NCI-H2081 treated with DMSO at 0.1 percent for 48 hours (cell line): Measurements from ENCODE around the gene ADGRG6.
"Not testable (repeated sequence)": the region's sequence is repeated elsewhere in the genome, so short reads cannot be mapped to it uniquely, and the experiment has no call there.

Source experiments
- DNase-seq: peaks from one replicate; lab custom pipeline; 2025; lab: John Stamatoyannopoulos, UW

Gene ADGRG6

DNA sequence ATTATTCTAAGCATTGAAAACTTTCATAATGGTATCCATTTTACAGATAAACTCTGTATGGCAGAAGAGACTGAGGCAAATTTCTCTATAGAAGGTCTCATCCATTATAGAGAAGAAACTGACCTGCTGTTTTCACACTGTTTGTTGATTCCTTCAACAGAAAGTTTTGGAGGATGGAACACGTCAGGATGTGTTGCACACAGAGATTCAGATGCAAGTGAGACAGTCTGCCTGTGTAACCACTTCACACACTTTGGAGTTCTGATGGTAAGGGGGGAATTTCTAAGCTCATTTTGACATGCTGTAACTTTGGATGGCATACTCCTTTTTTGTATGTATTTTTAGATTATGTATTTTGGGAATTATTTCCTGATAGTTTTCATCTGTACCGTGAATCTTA is 109.3 kb downstream of the ADGRG6 start:
- DNase-seq = no peak

DNA sequence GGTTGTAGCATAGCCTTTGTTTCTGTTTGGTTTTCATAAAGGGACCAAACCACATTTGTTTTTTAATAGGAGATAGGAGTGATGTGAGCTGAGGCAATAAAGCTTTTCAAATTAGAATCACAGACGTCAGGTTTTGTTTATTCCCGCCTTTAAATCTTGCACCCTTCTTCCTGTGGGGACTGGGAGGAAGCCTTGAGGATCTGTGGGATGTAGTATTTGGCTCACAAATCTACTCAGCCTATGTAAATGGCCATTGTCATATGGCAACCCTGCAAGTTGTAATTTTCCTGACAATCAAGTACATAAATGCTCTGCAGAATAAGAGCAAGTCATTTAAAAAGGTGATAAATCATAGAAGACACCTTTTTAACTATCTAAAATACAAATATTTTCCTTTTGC is 110.4 kb downstream of the ADGRG6 start:
- DNase-seq = no peak

DNA sequence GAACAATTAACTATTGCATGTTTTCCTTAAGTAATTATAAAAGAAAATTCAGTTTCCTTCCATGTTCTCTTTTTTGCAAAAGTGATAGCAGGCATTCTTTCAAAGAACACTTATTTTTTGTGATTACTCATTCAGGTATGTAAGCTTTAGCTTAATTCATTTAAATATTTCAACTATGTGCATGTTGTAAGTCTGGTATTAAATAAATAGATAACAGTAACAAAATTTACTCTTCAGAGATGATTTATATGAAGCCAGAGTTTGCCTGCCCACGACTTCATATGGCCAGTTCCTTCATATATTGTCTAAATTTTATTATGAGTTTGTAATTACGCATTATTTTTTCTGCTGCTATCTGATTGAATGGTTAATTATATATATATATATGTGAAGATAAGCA is 110.9 kb downstream of the ADGRG6 start:
- DNase-seq = no peak

DNA sequence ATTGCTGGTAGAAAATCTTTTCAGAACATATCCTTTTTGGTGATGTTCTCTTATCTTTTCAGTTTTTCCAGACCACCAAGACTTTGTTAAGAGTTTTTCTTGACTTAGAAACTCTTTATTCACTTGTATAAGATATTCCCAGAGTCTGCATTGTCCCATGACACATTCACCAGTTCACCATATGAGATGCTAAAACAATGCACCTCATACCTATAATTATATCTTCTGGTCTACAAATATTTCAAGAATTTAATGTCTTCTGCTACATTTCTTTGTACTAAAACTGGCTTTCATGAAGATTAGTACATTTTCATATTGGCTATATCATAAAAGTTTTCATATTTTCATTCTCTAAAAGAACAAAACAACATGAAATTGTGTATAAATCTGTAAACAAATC is 111.3 kb downstream of the ADGRG6 start:
- no peak for DNase-seq

DNA sequence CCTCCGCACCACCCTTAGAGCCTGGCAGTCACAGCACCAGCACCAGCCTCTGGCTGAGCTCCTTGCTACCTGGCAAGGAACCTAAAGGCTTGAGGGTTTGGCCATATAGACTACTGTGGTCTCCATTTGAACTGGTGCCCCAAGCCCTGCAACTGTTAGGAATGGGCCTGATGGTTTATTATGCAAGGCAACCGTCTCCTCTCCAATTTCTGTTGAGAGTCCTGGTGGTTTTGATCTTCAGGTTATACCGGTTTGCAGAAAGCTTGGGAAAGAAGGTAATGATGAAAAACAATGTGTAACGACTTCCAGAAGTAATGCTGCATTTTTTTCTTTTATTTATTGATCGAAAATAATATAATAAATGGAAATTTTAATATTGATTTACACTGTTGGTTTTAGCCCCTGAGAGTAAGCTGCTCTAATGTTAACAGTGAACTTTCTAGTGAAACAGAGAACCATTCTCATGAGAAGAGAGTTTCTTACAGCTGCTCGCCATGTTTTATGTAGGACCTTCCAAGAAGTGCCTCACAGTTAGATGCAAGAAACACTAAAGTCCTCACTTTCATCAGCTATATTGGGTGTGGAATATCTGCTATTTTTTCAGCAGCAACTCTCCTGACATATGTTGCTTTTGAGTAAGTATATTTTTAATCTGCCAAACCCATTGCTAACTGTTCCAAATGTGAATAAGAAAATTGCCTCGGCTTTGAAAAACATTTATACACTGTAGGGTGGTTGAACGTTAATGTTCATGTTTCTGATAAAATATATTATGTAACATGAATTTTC is 112.8 kb downstream of the ADGRG6 start:
- no peak for DNase-seq

DNA sequence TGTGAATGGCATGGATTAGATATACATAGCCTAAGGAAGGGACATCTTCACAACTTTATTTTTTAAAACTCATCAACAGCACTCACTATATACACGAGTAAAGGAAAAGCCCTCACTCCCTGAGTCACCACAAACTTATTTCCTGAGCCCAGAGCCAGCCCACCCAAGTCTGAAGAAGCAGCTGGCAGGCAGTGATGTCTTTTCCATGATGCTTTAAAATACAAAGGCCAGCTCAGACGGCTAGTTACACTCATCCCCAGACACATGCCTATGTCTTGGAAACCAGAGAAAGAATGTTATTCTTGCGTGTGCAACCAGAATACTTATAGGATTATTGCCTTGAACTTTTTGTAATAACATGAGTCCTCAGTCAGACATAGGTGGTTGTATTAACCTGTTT is 114.4 kb downstream of the ADGRG6 start:
- DNase-seq = no peak

DNA sequence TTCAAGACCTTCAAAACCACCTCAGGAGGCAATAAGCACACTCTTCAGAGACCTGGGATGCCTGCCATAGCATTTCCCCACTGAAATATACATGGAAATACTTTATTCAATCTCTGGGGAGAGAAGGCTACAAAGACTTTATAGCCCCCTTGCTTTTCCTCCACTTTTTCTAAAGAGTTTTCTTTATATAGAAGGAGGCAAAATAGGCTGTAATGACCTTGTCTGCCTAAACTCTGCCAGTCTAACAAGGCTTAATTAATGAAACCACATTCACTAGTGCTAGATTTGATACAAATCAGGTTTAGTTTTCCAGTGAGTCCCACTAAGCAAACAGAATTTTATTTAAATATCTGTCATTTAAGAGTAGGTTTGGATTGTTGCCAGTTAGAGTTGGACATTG is 114.9 kb downstream of the ADGRG6 start:
- no peak for DNase-seq

DNA sequence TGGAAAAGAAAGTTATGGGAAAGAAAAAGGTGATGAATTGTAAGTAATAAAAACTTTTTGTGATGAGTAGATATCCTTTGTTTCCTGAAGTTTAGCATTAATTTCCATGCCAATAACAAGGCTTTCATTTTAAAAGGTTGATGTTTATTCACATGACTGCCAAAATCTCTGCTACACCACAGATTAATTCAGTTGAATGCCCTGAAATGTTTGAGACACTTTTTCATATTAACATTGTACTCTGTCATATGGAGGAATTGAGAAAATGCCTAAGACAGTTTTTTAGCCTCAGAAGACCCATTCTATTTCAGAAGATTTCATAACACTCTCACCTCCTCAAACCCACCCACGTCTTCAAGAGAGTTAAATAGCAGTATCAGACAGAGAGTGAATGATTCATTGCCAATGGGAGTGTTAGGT is 115.5 kb downstream of the ADGRG6 start:
- no peak for DNase-seq

DNA sequence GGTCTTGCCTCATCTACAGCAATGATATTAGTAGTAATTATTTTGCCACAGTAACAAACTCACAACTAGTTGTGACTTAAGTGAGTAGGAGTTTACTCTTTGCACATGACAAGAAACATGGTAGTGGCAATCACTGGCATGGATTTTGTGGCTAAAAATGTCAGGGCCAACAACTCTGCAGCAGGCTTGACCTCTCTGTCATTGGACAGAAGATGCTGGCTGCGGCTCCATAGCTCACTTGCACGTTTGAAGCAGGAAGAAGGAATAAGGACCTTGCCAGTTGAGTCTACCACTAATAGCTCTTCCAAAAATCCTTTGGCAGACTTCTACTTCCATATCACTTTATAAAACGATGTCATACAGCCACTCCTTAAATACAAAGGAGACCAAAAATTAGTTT is 117.3 kb downstream of the ADGRG6 start:
- no peak for DNase-seq

DNA sequence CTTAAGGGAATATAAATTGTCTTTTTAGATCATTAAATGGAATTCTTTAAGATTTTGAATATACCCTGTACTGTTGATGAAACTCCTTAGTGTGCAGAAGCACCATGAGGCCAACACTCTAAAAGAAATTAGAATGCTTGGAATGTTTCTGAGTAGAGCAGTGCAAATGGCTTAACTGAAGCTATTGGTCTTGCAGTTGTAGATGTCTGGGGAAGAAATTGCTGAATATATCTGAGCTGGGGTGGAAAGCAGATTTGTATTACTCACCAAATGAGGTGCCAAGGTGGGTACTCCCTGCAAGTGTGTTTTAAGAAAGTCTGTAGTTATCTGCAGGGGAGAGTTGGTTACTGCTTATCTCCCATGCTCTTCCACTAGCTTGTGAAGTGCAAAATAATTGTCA is 119.0 kb downstream of the ADGRG6 start:
- no peak for DNase-seq

DNA sequence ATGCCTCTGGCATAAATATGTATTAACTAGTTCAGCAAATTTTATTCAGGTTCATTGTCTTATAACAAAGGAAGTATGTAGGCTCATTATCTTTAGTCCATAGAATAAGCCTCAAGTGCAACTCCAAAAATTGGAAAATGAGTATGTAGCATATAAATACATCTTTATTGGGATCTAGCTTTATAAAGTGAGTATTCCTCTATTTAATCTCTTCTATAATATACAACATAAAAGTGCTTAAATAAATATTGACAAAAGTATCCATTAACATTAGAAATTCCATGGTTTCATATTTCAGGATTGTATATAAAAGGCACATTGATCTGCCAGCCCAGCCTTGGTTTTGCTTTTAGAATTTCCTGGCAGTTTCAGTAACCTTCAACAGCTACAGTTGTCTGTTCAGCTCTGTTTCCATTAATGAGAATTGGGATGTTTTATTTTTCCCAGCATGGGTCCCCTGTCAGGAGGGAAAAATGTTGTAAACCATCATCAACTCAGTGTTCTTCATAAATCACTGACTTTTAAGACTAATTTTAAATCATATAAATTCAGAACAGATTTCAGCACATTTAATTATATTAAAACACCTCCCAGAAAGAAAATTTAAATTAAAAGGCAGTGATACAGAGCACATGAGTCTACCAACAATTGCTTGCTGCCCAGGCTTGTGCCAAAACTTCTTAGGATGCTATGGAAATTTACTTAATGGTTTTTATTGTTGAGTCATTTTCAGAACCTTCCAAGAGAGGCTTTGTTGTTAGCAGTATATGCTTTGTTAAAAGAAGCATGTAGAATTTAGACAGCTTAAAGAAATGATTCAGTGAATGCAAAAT is 119.7 kb downstream of the ADGRG6 start:
- DNase-seq = no peak

DNA sequence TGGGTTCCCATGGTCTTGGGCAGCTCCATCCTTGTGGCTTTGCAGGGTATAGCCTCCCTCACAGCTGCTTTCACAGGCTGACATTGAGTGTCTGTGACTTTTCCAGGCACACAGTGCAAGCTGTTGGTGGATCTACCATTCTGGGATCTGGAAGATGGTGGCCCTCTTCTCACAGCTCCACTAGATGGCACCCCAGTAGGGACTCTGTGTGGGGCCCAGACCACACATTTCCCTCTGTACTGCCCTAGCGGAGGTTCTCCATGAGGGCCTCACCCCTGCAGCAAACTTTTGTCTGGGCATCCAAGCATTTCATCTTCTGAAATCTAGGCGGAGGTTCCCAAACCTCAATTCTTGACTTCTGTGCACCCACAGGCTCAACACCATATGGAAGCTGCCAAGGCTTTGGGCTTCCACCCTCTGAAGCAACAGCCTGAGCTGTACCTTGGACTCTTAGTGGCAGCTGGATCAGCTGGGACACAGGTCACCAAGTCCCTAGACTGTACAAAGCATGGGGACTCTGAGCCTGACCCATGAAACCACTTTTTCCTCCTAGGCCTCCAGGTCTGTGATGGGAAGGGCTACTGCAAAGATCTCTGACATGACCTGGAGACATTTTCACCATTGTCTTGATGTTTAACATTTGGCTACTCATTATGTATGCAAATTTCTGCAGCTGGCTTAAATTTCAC is 124.8 kb downstream of the ADGRG6 start:
- DNase-seq = not testable (repeated sequence)

DNA sequence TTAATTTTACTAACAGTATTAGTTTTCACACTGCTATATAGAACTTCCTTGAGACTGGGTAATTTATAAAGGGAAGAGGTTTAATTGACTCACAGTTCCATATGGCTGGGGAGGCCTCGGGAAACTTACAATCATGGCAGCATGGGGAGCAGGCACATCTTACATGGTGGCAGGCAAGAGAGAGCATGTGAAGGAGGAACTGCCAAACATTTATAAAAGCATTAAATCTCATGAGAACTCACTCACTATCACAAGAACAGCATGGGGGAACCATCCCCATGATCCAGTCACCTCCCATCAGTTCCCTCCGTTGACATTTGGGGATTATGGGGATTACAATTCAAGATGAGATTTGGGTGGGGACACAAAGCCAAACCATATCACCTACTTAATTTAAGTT is 126.7 kb downstream of the ADGRG6 start:
- not testable (repeated sequence) for DNase-seq

DNA sequence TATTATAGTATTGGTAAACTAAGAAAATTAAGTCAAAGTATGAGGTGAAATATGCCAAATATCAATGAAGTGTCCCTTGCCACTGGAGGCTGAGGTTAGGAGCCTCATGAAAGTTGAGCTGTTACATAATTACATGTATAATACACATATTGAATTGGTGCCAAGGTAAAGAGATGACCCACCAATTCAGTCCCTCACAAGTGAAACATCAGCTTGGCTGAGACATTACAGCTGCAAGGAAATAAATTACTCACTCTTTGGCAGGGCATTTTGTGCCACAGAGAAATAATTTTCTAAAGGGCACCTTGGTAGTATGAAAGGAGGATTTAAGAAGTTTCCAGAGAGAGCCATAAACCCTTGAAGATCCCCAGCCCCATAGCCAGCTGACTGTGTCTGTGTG is 127.4 kb downstream of the ADGRG6 start:
- no peak for DNase-seq

DNA sequence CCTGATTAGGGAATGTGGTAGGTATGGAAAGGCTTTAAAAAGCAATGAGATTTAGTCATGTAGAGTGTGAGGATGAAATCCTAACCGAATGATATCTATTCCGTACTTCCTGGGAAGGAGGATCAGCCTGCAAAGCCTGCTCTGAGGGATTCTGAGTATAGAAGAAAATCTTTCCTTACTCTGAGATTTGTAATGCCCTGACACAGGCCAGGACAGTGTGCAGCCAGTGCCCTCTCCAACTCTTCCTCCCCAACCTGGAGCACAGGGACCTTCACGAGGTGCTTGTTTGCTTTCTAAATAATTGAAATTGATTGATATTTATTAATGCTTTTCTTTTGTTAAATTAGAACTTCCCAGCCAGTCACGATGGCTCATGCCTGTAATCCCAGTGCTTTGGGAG is 131.6 kb downstream of the ADGRG6 start:
- no peak for DNase-seq

DNA sequence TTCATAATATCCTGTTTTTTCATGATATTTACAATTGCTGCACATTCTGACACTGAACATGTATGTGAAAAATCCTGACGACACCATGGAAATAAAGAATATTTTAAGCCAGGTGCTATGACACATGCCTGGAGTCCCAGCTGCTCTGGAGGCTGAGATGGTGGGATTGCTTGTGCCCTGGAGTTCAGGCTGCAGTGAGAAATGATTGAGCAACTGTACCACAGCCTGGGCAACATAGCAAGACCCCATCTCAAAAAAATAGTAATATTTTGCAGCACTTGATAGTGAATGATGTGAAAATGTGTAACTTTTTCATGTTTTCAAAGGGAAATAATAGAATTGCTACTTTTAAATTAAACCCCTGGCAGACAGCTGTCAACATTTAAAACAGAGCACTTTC is 137.1 kb downstream of the ADGRG6 start:
- no peak for DNase-seq

DNA sequence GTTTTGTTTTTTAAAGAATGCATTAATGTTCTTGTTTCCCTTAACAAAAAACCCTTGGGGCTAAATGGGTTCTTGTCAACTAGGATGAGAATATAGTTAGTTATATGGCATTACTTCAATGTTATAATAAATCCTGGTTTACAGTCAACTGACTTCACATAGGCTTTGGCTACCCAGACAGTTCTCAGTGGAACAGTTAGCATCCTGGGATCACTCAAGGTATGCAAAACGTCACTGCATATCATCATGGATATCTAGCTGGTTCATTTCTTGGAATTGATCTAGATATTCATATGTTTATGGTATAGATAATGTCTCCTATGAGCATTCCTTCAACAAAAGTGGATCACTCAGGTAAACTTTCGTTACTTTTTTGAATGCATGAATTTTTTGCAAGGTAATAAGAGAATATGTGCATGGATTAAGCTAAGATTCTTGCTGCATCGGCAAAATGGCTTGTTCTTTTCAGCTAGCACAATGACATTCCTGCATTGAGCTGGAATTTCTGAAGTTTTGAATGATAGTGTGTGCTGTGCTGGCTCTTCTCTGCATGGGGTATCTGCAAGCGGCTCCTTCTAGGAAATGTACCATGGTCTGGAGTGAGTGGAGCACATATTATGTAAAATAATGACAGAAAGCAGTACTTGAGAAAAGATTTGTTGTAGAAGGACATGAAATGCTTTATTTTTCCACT is 138.9 kb downstream of the ADGRG6 start:
- DNase-seq = no peak

DNA sequence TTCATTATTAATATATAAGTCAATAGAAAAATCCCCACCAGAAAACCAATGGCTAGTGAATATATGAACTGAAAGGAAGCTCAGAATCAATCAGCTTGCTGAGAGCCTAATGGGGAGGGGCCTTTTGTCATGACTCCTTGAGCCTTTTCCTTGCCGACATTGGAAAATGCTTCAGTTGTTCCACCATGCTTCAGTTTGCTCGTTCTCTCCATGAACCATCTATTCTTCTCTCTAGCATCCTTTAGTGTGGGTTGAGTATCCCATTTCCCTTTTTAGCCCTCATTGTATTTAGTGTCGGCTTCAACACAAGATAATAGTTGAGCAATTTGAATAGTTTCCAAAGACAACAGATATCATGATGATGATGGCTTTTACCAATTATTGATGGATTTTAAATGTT is 139.9 kb downstream of the ADGRG6 start:
- DNase-seq = no peak

DNA sequence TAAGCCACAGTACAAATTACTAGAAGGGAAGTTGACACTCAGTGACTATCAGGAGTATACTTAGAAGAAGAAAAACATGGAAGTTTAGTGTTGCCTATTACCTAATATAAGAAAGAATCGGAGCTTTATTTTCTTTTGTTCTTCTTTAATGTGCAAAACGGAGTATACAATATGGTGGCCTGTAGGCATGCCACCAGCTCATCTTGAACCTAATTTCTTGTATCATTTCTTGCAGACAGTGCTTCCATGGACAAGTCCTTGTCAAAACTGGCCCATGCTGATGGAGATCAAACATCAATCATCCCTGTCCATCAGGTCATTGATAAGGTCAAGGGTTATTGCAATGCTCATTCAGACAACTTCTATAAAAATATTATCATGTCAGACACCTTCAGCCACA is 141.3 kb downstream of the ADGRG6 start:
- no peak for DNase-seq

DNA sequence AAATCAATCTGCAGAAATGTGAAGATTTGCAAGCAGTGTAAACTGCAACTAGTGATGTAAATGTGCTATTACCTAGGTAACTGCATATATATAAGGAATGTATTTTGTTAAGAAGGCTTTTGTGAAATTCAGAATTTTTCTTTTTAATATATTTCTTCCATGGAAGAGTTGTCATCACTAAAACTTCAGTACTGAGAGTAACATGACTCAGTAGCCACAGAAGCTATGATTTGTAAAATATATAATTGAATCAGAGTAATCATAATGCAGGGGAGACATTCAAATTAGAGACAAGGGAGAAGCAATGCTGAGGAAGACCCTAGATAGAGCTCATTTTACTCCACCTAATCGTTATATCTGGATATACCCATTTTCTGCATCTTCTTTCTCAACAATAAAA is 141.7 kb downstream of the ADGRG6 start:
- no peak for DNase-seq

DNA sequence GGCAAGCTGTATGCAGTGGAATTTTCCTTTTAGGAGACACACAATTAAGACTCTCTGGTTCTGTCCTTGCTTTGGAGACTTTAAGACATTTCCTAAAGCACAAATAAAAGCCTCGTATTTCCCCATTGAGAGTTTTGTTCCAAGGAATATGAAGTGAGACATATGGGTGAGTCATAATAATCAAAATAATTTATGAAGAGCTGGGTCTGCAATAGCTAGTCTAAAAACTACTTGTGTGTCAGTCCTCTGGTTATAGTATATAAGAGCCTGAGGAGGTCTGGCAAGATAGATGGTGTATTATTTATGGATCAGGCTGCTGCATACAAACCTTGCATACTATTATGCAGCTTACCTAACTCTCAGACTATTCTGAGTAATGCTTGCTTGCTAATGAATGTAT is 142.6 kb downstream of the ADGRG6 start:
- no peak for DNase-seq

DNA sequence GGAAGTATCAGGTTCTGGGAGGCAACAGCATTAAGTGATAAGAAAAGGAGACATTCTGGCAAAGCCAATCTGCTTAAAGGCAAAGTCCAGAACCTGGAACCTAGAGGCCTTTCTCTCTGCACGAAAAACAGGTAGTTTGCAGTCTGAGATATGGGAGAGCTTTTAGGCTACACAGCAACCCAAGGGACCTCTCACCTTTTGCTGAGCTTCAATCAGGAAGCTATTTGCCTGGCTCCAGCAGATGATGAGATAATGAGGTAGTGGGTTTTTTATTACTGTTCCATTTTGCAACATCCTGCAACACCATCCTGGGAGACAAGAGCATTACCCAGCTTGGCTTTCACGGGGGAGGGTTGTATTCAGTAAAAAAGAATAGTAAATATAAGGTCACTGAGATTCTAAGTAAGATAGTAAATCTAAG is 143.1 kb downstream of the ADGRG6 start:
- no peak for DNase-seq
